NCI-H1436 (cell line): Measurements from ENCODE around the gene ECEL1.

Experiments used
- DNase-seq: peaks from one replicate; lab custom pipeline; 2025; lab: John Stamatoyannopoulos, UW

The ECEL1 gene

GRCh38 chr2:232498452-232498851 lies 10.8 kb upstream of the ECEL1 start:
- DNase-seq, result no peak

- peak; percentile 20 for DNase-seq
Observed at GRCh38 chr2:232497348-232497747, 9.7 kb upstream of the ECEL1 start.

- DNase-seq, result no peak
Observed at GRCh38 chr2:232496501-232497270, 9.1 kb upstream of the ECEL1 start.

GRCh38 chr2:232495292-232495691 lies 7.7 kb upstream of the ECEL1 start:
- DNase-seq, result no peak

GRCh38 chr2:232494542-232494941 lies 6.9 kb upstream of the ECEL1 start:
- no peak for DNase-seq

GRCh38 chr2:232493701-232494474 lies 6.3 kb upstream of the ECEL1 start:
- no peak for DNase-seq

GRCh38 chr2:232492963-232493700 lies 5.5 kb upstream of the ECEL1 start:
- no peak for DNase-seq

- no peak for DNase-seq
Observed at GRCh38 chr2:232492236-232492848, 4.7 kb upstream of the ECEL1 start.

- DNase-seq, result no peak
Observed at GRCh38 chr2:232491139-232491780, 3.6 kb upstream of the ECEL1 start.

GRCh38 chr2:232490221-232491138 lies 2.8 kb upstream of the ECEL1 start:
- no peak for DNase-seq

GRCh38 chr2:232489516-232490220 lies 2.0 kb upstream of the ECEL1 start:
- no peak for DNase-seq

- no peak for DNase-seq
Observed at GRCh38 chr2:232488721-232489300, 1.2 kb upstream of the ECEL1 start.

GRCh38 chr2:232488097-232488711 lies 570 bp upstream of the ECEL1 start:
- no peak for DNase-seq

GRCh38 chr2:232486558-232487384 lies 863 bp downstream of the ECEL1 start:
- DNase-seq, result no peak

- no peak for DNase-seq
Observed at GRCh38 chr2:232485757-232486557, 1.7 kb downstream of the ECEL1 start.

- DNase-seq, result no peak
Observed at GRCh38 chr2:232485348-232485756, 2.3 kb downstream of the ECEL1 start.

GRCh38 chr2:232484628-232485347 lies 2.8 kb downstream of the ECEL1 start:
- DNase-seq, result no peak
